ENCODE results near the gene RNF215. TPM values are rescaled to one million over a fixed set of nuclear protein-coding genes. Genes with fewer than 3 reads are reported as not detected.

RNF215 gene
- total and polyA plus RNA-seq, 5 donors from 2014 or later: 0.23 to 13.1 (median 0.45) TPM

DNA sequence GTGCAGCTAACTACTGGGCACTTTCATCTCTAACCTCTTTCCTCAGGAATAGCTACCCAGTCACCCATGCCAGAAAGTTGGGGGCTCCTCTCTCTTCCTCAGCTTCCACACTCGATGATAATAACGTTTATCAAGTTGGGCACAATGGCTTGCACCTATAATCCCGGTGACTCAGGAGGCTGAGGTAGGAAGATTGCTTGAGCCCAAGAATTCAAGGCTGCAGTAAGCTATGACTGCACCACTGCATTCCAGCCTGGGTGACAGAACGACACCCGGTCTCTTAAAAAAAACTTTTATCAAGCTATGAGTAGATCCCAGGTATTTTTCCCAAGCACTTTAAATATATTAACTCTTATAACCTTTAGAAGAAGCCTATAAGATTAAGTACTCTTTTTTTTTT is 32.6 kb downstream of the RNF215 start:
- Histone ChIP-seq H3K9me3 (ENCODE audit: control insufficient read depth in 2 of 2, low read length in 2 of 2) (no peaks in the 10 kb centered on the region), H3K27ac (ENCODE audit: insufficient read depth, low read length, poor library complexity, severe bottlenecking) (peak overlapping the region; percentile 97), H3K4me1 (ENCODE audit: control insufficient read depth, insufficient read depth, low read length, poor library complexity, severe bottlenecking) (peaks cover 47% of the 10 kb centered on the region), H3K36me3 (ENCODE audit: control insufficient read depth, insufficient read depth, low read length) (peaks cover 43% of the 10 kb centered on the region), H3K27me3 (ENCODE audit: control insufficient read depth, insufficient read depth, low read length) (no peaks in the 10 kb centered on the region), H3K4me3 (ENCODE audit: low read depth, low read length) (peak overlapping the region; percentile 97)
- DNase-seq (no peak), ATAC-seq (ENCODE audit: low read depth in 2 of 2) (no peak)
- Mint-ChIP-seq H3K27ac (peak overlapping the region in 2 of 3 donors; percentile 12 to 98), H3K4me1 (peaks cover 21 to 77% (median 57%) of the 10 kb centered on the region in 4 donors), H3K36me3 (peaks cover 32% of the 10 kb centered on the region), H3K4me3 (peak overlapping the region; percentile 84 to 98 (median 97)), H3K9me3 (peaks cover 0 to 1% (median 0%) of the 10 kb centered on the region in 7 donors), H3K27me3 (peaks cover 4% of the 10 kb centered on the region)

- DNase-seq (no peak), ATAC-seq (ENCODE audit: low read depth in 2 of 2) (no peak)
- Histone ChIP-seq H3K4me3 (ENCODE audit: low read depth, low read length) (no peak overlapping the region), H3K4me1 (ENCODE audit: control insufficient read depth, insufficient read depth, low read length, poor library complexity, severe bottlenecking) (peaks cover 59% of the 10 kb centered on the region), H3K27ac (ENCODE audit: insufficient read depth, low read length, poor library complexity, severe bottlenecking) (no peak overlapping the region), H3K27me3 (ENCODE audit: control insufficient read depth, insufficient read depth, low read length) (no peaks in the 10 kb centered on the region), H3K36me3 (ENCODE audit: control insufficient read depth, insufficient read depth, low read length) (peaks cover 74% of the 10 kb centered on the region), H3K9me3 (ENCODE audit: control insufficient read depth in 2 of 2, low read length in 2 of 2) (no peaks in the 10 kb centered on the region)
- no peaks in the 10 kb centered on the region for H3K27me3 Mint-ChIP-seq
- peaks cover 17 to 89% (median 67%) of the 10 kb centered on the region in 4 donors for H3K4me1 Mint-ChIP-seq
- H3K27ac Mint-ChIP-seq: no peak overlapping the region
- peaks cover 49% of the 10 kb centered on the region for H3K36me3 Mint-ChIP-seq
- peak overlapping the region in 2 of 4 donors; percentile 61 to 72 for H3K4me3 Mint-ChIP-seq
- H3K9me3 Mint-ChIP-seq: no peaks in the 10 kb centered on the region
Measured at GRCh38 chr22:30351226-30351625, 36.0 kb downstream of the RNF215 start.

DNA sequence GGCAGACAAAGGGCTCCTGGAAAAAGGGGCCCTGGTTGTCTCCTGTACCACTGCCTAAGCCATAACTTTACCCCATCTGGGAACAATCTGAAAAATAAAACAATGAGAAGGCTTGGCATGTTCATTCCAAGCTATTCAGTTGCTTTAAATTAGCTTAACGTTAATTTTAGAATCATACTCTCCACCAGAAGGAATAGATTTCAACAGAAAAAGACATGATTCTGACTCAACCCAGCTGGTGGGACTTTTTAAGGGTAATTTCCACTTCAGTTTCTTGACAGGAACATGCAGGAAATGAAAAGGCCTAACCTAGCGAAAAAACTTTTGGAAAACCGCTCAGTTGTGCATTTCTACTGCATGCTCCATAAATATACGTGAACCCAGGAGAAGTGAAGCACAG is 38.4 kb downstream of the RNF215 start:
- Mint-ChIP-seq H3K4me1 (peaks cover 11 to 82% (median 49%) of the 10 kb centered on the region in 4 donors), H3K27me3 (no peaks in the 10 kb centered on the region), H3K27ac (peak overlapping the region; percentile 15 to 91 (median 84)), H3K36me3 (peaks cover 55% of the 10 kb centered on the region), H3K9me3 (no peaks in the 10 kb centered on the region), H3K4me3 (no peak overlapping the region)
- ATAC-seq (ENCODE audit: low read depth in 2 of 2) (no peak), DNase-seq (no peak)
- Histone ChIP-seq H3K9me3 (ENCODE audit: control insufficient read depth in 2 of 2, low read length in 2 of 2) (no peaks in the 10 kb centered on the region), H3K27me3 (ENCODE audit: control insufficient read depth, insufficient read depth, low read length) (no peaks in the 10 kb centered on the region), H3K27ac (ENCODE audit: insufficient read depth, low read length, poor library complexity, severe bottlenecking) (peak overlapping the region; percentile 18), H3K36me3 (ENCODE audit: control insufficient read depth, insufficient read depth, low read length) (peaks cover 92% of the 10 kb centered on the region), H3K4me1 (ENCODE audit: control insufficient read depth, insufficient read depth, low read length, poor library complexity, severe bottlenecking) (peaks cover 35% of the 10 kb centered on the region), H3K4me3 (ENCODE audit: low read depth, low read length) (peak overlapping the region; percentile 21)

GRCh38 chr22:30348404-30348803 is 38.8 kb downstream of the RNF215 start:
- H3K4me1 ChIP-seq (ENCODE audit: control insufficient read depth, insufficient read depth, low read length, poor library complexity, severe bottlenecking): peaks cover 33% of the 10 kb centered on the region
- DNase-seq (no peak), ATAC-seq (ENCODE audit: low read depth in 2 of 2) (no peak)
- Mint-ChIP-seq H3K4me1 (peaks cover 7 to 78% (median 46%) of the 10 kb centered on the region in 4 donors), H3K9me3 (no peaks in the 10 kb centered on the region), H3K4me3 (no peak overlapping the region), H3K36me3 (peaks cover 54% of the 10 kb centered on the region), H3K27ac (peak overlapping the region; percentile 2 to 91 (median 84)), H3K27me3 (no peaks in the 10 kb centered on the region)
- H3K4me3 ChIP-seq (ENCODE audit: low read depth, low read length): peak overlapping the region; percentile 21
- no peaks in the 10 kb centered on the region for H3K9me3 ChIP-seq (ENCODE audit: control insufficient read depth in 2 of 2, low read length in 2 of 2)
- peak overlapping the region; percentile 18 for H3K27ac ChIP-seq (ENCODE audit: insufficient read depth, low read length, poor library complexity, severe bottlenecking)
- H3K36me3 ChIP-seq (ENCODE audit: control insufficient read depth, insufficient read depth, low read length): peaks cover 93% of the 10 kb centered on the region
- no peaks in the 10 kb centered on the region for H3K27me3 ChIP-seq (ENCODE audit: control insufficient read depth, insufficient read depth, low read length)

DNA sequence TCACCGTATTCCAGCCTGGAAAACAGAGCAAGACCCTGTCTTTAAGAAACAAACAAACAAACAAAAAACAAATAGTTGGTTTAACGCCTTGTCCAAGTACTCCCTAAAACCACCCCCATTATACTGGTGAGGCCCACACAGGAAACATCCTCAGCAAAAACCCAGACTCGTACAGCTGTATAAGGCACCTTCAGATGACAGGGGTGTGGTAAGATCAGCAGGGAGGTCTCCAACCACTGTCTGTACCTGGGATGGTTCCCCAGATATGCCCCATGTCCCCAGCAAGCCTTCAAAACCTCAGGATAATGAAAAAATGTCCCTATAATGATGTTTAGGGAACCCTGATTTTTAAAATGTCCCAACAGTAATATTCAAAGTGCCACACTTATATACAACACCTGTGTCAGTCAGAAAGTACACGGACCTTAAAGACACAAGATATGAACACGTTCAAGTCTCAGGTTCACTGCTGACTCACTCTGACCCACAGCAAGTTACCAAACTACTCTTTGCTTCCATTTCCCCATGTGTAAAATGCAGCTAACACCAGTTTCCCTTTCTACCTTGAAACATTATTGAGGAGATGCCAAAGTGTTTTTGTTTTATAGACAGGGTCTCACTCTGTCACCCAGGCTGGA is 39.8 kb downstream of the RNF215 start:
- Mint-ChIP-seq H3K27ac (peak overlapping the region; percentile 4 to 84 (median 62)), H3K36me3 (peaks cover 53% of the 10 kb centered on the region)

DNA sequence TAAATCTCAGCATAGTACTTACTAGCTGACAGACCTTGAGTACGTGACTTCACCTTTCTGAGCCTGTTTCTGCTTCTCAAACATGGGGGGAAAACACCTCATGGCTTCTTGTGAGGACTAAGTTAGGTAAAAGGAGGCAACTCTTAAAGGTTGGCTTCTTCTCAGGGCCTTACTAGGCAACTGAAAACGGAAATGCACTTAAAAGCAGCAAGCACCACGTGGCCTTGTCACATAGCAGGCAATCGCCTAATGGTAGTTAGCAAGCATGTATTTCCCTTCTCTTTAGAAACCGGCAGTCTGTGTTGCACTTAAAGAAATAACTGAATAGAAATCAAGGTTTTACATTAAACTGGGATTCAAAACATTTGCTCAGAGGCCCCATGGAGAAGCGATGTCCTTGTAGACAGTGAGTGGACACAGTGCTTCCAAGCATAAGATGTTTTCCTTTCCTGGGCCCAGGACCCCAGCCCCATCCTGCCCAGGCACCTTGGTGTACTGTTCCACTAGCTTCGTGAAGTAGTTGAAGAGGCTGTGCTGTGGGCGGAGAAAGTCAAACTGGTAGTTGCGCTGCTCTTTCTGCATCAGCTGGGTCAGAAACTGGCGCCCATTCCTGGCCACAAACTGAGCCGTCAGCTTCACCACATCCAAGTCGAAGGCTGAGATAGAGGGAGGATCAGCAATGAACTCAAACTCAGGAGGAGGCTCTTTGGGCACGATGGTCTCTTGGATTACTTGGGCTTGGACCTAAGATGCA is 42.6 kb downstream of the RNF215 start:
- no peak overlapping the region for H3K4me3 ChIP-seq (ENCODE audit: low read depth, low read length)
- peaks cover 97% of the 10 kb centered on the region for H3K36me3 ChIP-seq (ENCODE audit: control insufficient read depth, insufficient read depth, low read length)
- no peaks in the 10 kb centered on the region for H3K9me3 ChIP-seq (ENCODE audit: control insufficient read depth in 2 of 2, low read length in 2 of 2)
- Mint-ChIP-seq H3K36me3 (peaks cover 46% of the 10 kb centered on the region), H3K27me3 (no peaks in the 10 kb centered on the region), H3K4me1 (peaks cover 0 to 48% (median 23%) of the 10 kb centered on the region in 4 donors), H3K4me3 (peak overlapping the region in 2 of 4 donors; percentile 43 to 67), H3K9me3 (no peaks in the 10 kb centered on the region), H3K27ac (peak overlapping the region in 2 of 3 donors; percentile 25 to 83)
- peaks cover 19% of the 10 kb centered on the region for H3K4me1 ChIP-seq (ENCODE audit: control insufficient read depth, insufficient read depth, low read length, poor library complexity, severe bottlenecking)
- DNase-seq (no peak), ATAC-seq (ENCODE audit: low read depth in 2 of 2) (peak in 1 of 2 donors; percentile 50)
- no peak overlapping the region for H3K27ac ChIP-seq (ENCODE audit: insufficient read depth, low read length, poor library complexity, severe bottlenecking)
- H3K27me3 ChIP-seq (ENCODE audit: control insufficient read depth, insufficient read depth, low read length): no peaks in the 10 kb centered on the region

More for the DNA sequence above, 39.8 kb downstream of the RNF215 start:
- peaks cover 96% of the 10 kb centered on the region for H3K36me3 ChIP-seq (ENCODE audit: control insufficient read depth, insufficient read depth, low read length)
- peaks cover 33% of the 10 kb centered on the region for H3K4me1 ChIP-seq (ENCODE audit: control insufficient read depth, insufficient read depth, low read length, poor library complexity, severe bottlenecking)
- Mint-ChIP-seq H3K4me1 (peaks cover 7 to 70% (median 41%) of the 10 kb centered on the region in 4 donors), H3K9me3 (no peaks in the 10 kb centered on the region), H3K27me3 (no peaks in the 10 kb centered on the region), H3K4me3 (peak overlapping the region in 3 of 4 donors; percentile 36 to 56 (median 52))
- H3K27me3 ChIP-seq (ENCODE audit: control insufficient read depth, insufficient read depth, low read length): no peaks in the 10 kb centered on the region
- H3K9me3 ChIP-seq (ENCODE audit: control insufficient read depth in 2 of 2, low read length in 2 of 2): no peaks in the 10 kb centered on the region
- no peak overlapping the region for H3K4me3 ChIP-seq (ENCODE audit: low read depth, low read length)
- no peak for ATAC-seq (ENCODE audit: low read depth in 2 of 2)
- H3K27ac ChIP-seq (ENCODE audit: insufficient read depth, low read length, poor library complexity, severe bottlenecking): no peak overlapping the region
- DNase-seq: no peak

- Histone ChIP-seq H3K27ac (ENCODE audit: insufficient read depth, low read length, poor library complexity, severe bottlenecking) (no peak overlapping the region), H3K9me3 (ENCODE audit: control insufficient read depth in 2 of 2, low read length in 2 of 2) (no peaks in the 10 kb centered on the region), H3K4me3 (ENCODE audit: low read depth, low read length) (no peak overlapping the region), H3K4me1 (ENCODE audit: control insufficient read depth, insufficient read depth, low read length, poor library complexity, severe bottlenecking) (no peaks in the 10 kb centered on the region), H3K27me3 (ENCODE audit: control insufficient read depth, insufficient read depth, low read length) (no peaks in the 10 kb centered on the region), H3K36me3 (ENCODE audit: control insufficient read depth, insufficient read depth, low read length) (peaks cover 98% of the 10 kb centered on the region)
- Mint-ChIP-seq H3K4me3 (no peak overlapping the region), H3K36me3 (peaks cover 44% of the 10 kb centered on the region), H3K9me3 (no peaks in the 10 kb centered on the region), H3K27me3 (no peaks in the 10 kb centered on the region), H3K27ac (peak overlapping the region in 1 of 3 donors; percentile 44), H3K4me1 (peaks cover 0 to 18% (median 4%) of the 10 kb centered on the region in 4 donors)
- ATAC-seq (ENCODE audit: low read depth in 2 of 2): no peak
- no peak for DNase-seq
Measured at GRCh38 chr22:30340911-30341685, 46.1 kb downstream of the RNF215 start.

Measured in CD4-positive, CD25-positive, alpha-beta regulatory T cell (primary cell).